Right lobe of liver (tissue), 6 donors: ENCODE measurements around the gene LTB. TPM values are rescaled to one million over a fixed set of nuclear protein-coding genes. Genes with fewer than 3 reads are reported as not detected.

Experiments
- ATAC-seq, 4 donors: fragments of 200-7000 bp; cut with Tn5 transposase; one replicate each; pipeline ENCODE4 v1.9.1; 2020; ENCODE audit warnings: mild to moderate bottlenecking in 4 of 4, moderate library complexity in 4 of 4
- DNase-seq, 3 donors: peaks; one replicate each; pipeline ENCODE4 v3.0.0-alpha.2; 2020
- H3K27ac ChIP-seq, 3 donors: fragments of 200-600 bp; one replicate each; pipeline ENCODE4 v1.8.0; 2022
- H3K27me3 ChIP-seq, 2 donors: fragments of 200-600 bp; one replicate each; pipeline ENCODE4 v1.8.0; 2022
- H3K36me3 ChIP-seq, 4 donors: fragments of 200-600 bp; sonication (generic) in 1 of 4; one replicate each; pipeline versions ENCODE4 v1.5.1 to v1.8.0; 2017 to 2022; ENCODE audit warnings: control low read depth in 1 of 4
- H3K4me1 ChIP-seq, 4 donors: fragments of 200-600 bp; sonication (generic) in 1 of 4; one replicate each; pipeline versions ENCODE4 v1.5.1 to v1.8.0; 2017 to 2022; ENCODE audit warnings: control low read depth in 1 of 4
- H3K4me3 ChIP-seq, 3 donors: fragments of 200-600 bp; one replicate each; pipeline ENCODE4 v1.8.0; 2022
- H3K9me3 ChIP-seq, 4 donors: fragments of 200-600 bp; sonication (generic) in 1 of 4; one replicate each; pipeline versions ENCODE4 v1.5.1 to v1.8.0; 2017 to 2022; ENCODE audit warnings: control low read depth in 1 of 4
- POLR2A ChIP-seq: fragments of 450-650 bp; IDR thresholded peaks from one replicate; pipeline ENCODE4 v1.6.1; 2017; ENCODE audit warnings: antibody characterized with exemption, mild to moderate bottlenecking
- WGBS: methylation state at CpG from one replicate; pipeline ENCODE4 v1.1.6; 2018; ENCODE audit warnings: low coverage, low lambda C conversion rate; ENCODE audit not compliant: insufficient coverage; ENCODE audit errors: missing lambda C conversion rate; 5-methylcytosine and 5-hydroxymethylcytosine counted together
- intact Hi-C, 2 donors: fragments of 100-400 bp; cut with DNase I; formaldehyde crosslinking; loops; one replicate each; pipeline versions ENCODE4 v1.11.2 to v1.14.1; 2022
- total RNA-seq, 6 experiments: library from RNA; depleted of rRNA in 2 of 6; stranded (reverse); fragments of >200 nt in 2 of 6; fragmentation: NEBNext Ultra II Directional in 3 of 6; extraction: Animal tissue kit (Norgen Biotek cat#: 25700) in 3 of 6; gene quantifications; one replicate each; pipeline versions ENCODE4 v1.1.0 to v1.2.4, GENCODE V29; 2016 to 2023
- TF ChIP-seq, protein P1 (sequence below), 4 donors: fragments of 200-600 bp in 3 of 4; fragments of 450-650 bp in 1 of 4; IDR thresholded peaks; one replicate each; pipeline versions ENCODE4 v1.5.1 to v1.8.0; 2016 to 2022; ENCODE audit warnings: antibody characterized with exemption in 4 of 4, mild to moderate bottlenecking in 2 of 4
- donor health status: DM: no; HTN: yes; CAD: no.
- donor health status: DM: no; HTN: no; CAD: no.
- donor health status: DM: no; HTN: no; CAD: no.
- donor health status: DM: no; HTN: yes; CAD: no.
- donor health status: DM: no; HTN: yes; CAD: no.

Gene LTB
- total RNA-seq, 6 experiments from 2014 or later, result 0.28 to 2.2 (median 0.62) TPM

DNA sequence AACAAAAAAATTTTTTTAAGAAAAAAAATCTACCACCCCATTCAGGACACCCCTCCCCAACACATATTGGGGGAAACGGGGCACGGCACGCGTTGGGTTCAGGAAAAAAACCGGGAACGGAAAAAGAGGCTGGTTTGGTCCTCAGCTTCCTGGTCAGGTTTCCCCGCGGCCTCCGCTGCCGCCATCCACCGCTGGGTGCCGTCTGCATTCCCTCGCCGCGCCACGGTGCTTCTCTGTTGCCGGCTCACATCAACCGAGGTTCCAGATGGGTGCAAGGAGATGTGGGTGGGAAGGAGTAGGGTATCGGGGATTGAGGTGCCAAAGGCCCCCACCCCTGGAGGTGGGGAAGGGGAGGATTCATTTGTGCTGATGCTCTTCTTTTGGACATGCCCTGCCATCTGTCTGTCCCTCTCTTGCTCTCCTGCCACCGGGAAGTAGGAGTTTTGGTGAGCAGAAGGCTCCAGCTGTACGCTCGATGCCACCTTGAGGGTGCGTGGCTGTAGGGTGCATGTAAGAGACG lies 47.6 kb downstream of the LTB start:
- TF ChIP-seq, protein P1, sequence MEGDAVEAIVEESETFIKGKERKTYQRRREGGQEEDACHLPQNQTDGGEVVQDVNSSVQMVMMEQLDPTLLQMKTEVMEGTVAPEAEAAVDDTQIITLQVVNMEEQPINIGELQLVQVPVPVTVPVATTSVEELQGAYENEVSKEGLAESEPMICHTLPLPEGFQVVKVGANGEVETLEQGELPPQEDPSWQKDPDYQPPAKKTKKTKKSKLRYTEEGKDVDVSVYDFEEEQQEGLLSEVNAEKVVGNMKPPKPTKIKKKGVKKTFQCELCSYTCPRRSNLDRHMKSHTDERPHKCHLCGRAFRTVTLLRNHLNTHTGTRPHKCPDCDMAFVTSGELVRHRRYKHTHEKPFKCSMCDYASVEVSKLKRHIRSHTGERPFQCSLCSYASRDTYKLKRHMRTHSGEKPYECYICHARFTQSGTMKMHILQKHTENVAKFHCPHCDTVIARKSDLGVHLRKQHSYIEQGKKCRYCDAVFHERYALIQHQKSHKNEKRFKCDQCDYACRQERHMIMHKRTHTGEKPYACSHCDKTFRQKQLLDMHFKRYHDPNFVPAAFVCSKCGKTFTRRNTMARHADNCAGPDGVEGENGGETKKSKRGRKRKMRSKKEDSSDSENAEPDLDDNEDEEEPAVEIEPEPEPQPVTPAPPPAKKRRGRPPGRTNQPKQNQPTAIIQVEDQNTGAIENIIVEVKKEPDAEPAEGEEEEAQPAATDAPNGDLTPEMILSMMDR (IDR thresholded peaks at IDR 0.05), result no peak
- no peak for TF ChIP-seq POLR2A
- DNase-seq, result no peak
- intact Hi-C loops, result no loop called here

DNA sequence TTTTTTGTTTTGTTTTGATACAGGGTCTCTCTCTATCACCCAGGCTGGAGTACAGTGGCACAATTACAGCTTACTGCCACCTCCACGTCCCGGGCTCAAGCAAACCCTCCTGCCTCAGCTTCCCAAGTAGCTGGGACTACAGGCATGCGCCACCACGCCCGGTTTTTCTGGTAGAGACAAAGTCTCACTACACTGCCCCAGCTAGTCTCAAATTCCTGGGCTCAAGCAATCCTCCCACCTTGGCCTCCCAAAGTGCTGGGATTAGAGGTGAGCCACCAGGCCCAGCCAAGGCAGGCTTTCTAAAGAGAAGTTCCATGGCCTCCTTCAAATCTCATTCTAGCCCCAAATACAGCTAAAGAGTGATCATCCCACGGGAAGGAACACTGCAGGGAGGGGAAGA lies 48.2 kb downstream of the LTB start:
- H3K27me3 ChIP-seq, result no peaks in the 10 kb centered on the region
- 93% methylated on average over 6 of the region's 6 CpGs for WGBS
- H3K9me3 ChIP-seq, result no peaks in the 10 kb centered on the region
- no peak for ATAC-seq
- peaks cover 12 to 92% (median 50%) of the 10 kb centered on the region in 4 donors for H3K36me3 ChIP-seq
- H3K27ac ChIP-seq, result no peak overlapping the region
- TF ChIP-seq, protein P1 (IDR thresholded peaks at IDR 0.05), result no peak
- no peak for TF ChIP-seq POLR2A
- H3K4me1 ChIP-seq, result peaks cover 0 to 6% (median under 1%) of the 10 kb centered on the region in 4 donors
- H3K4me3 ChIP-seq, result no peak overlapping the region
- no peak for DNase-seq
- intact Hi-C loops, result no loop called here

More for the DNA sequence above, 47.6 kb downstream of the LTB start:
- no peak overlapping the region for H3K4me3 ChIP-seq
- no peaks in the 10 kb centered on the region for H3K27me3 ChIP-seq
- no peaks in the 10 kb centered on the region for H3K9me3 ChIP-seq
- no peak for ATAC-seq
- peaks cover 0 to 12% (median 4%) of the 10 kb centered on the region in 4 donors for H3K4me1 ChIP-seq
- H3K27ac ChIP-seq, result no peak overlapping the region
- WGBS, result 89% methylated on average over 19 of the region's 24 CpGs
- peaks cover 12 to 98% (median 52%) of the 10 kb centered on the region in 4 donors for H3K36me3 ChIP-seq

DNA sequence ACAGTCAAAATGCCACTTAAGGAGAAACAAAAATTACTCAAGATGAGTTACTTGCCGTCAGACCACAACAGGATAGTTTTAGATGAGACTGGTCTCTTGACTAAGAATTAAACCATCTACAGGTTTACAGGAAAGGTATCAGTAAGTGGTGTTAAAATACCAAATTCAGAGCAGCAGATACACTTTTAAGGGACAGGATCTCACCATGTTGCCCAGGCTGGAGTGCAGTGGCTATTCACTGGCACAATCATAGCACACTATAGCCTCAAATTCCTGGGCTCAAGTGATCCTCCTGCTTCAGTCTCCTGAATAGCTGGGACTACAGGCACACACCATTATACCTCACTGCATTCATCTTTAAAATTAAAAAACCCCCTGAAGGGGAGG lies 48.8 kb downstream of the LTB start:
- Histone ChIP-seq H3K27me3 (no peaks in the 10 kb centered on the region), H3K36me3 (peaks cover 12 to 86% (median 47%) of the 10 kb centered on the region in 4 donors), H3K9me3 (no peaks in the 10 kb centered on the region), H3K27ac (no peak overlapping the region), H3K4me1 (peaks cover 0 to under 1% (median 0%) of the 10 kb centered on the region in 4 donors), H3K4me3 (no peak overlapping the region)
- DNase-seq (no peak), ATAC-seq (no peak)
- no peak for TF ChIP-seq POLR2A
- TF ChIP-seq, protein P1 (IDR thresholded peaks at IDR 0.05), result no peak
- intact Hi-C loops, result no loop called here
- WGBS, result 86% methylated on average over 1 of the region's 1 CpG

DNA sequence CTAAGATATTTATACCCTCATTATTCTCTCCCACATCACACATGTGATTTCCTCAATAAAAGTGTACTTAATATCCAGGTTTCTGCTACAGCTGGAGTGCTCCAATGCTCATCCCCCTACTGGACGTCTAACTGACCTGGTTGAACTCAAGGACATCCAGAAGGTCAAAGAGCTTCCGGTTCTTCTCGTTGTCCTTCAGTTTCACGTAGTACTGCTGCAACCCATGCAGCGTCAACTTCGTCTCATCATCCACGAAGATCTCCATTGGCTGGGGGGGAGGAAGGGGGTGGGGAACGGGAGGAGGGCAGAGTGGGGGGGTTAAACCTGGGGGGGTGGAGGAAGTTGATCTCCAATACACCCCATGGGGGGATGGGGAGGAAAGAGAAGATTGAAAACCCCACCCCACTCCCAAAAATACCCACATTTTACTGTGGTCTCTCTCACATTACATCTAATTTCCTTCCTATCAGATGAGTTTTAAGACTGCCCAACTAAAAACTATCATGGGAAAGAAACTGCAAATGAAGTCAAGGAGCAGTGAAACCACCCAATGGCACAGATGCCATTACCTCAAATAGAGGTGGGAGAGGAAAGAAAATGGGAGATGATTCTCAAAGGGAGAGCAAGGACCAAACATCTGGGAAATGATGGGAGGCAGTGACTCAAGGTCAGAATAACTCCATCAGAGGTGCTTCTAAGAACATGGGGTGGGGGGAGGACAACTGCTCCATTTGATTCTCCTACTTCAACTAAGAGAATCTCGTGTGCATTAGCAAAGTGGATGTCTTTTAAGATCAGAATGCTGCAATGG lies 49.4 kb downstream of the LTB start:
- intact Hi-C loops, result no loop called here
- ATAC-seq, result peak in 2 of 4 donors; percentile 18 to 25
- peaks cover 12 to 80% (median 43%) of the 10 kb centered on the region in 4 donors for H3K36me3 ChIP-seq
- H3K9me3 ChIP-seq, result no peaks in the 10 kb centered on the region
- no peak overlapping the region for H3K4me3 ChIP-seq
- no peak for DNase-seq
- no peaks in the 10 kb centered on the region for H3K4me1 ChIP-seq
- no peaks in the 10 kb centered on the region for H3K27me3 ChIP-seq
- no peak overlapping the region for H3K27ac ChIP-seq
- 56% methylated on average over 8 of the region's 9 CpGs for WGBS
- TF ChIP-seq POLR2A, result no peak
- TF ChIP-seq, protein P1 (IDR thresholded peaks at IDR 0.05), result no peak
